HTERT RPE-1 (cell line): ENCODE data around the gene TRAPPC5.
"Not testable (repeated sequence)": the region's sequence is repeated elsewhere in the genome, so short reads cannot be mapped to it uniquely, and the experiment has no call there.

ENCODE experiments used
- in situ Hi-C: fragments of 300-500 bp; cut with MboI; formaldehyde crosslinking; loops from 4 replicates; pipeline ENCODE4 v1.14.3; 2020; ENCODE audit warnings: low sequenced_read_pairs

TRAPPC5 gene

GRCh38 chr19:7680606-7681339 lies at the start of gene TRAPPC5:
TRAPPC5 (plus strand) TSS chr19:7680833; CDS start chr19:7682254, 1,421 bp downstream.
- in situ Hi-C loops, result no loop called here

GRCh38 chr19:7631577-7631976 lies 49.1 kb upstream of the TRAPPC5 start:
- in situ Hi-C loops, result no loop called here

- in situ Hi-C loops, result no loop called here
Observed at GRCh38 chr19:7632340-7633203, 48.1 kb upstream of the TRAPPC5 start.

- in situ Hi-C loops, result no loop called here
Observed at GRCh38 chr19:7633698-7634097, 46.9 kb upstream of the TRAPPC5 start, which contains the start of gene PCP2. PCP2 (minus strand) TSS chr19:7633719; CDS start chr19:7633457, 262 bp downstream.

- in situ Hi-C loops, result no loop called here
Observed at GRCh38 chr19:7635670-7636069, 45.0 kb upstream of the TRAPPC5 start.

- in situ Hi-C loops, result no loop called here
Observed at GRCh38 chr19:7636317-7636690, 44.3 kb upstream of the TRAPPC5 start.

GRCh38 chr19:7636691-7637373 lies 43.8 kb upstream of the TRAPPC5 start, which contains the start of gene STXBP2:
STXBP2 (plus strand) TSS chr19:7637110; CDS start chr19:7637150, 40 bp downstream.
- in situ Hi-C loops, result no loop called here

- in situ Hi-C loops, result no loop called here
Observed at GRCh38 chr19:7637374-7638256, 43.0 kb upstream of the TRAPPC5 start.

- in situ Hi-C loops, result no loop called here
Observed at GRCh38 chr19:7638802-7639465, 41.7 kb upstream of the TRAPPC5 start.

- in situ Hi-C loops, result no loop called here
Observed at GRCh38 chr19:7639863-7640348, 40.7 kb upstream of the TRAPPC5 start.

- in situ Hi-C loops, result no loop called here
Observed at GRCh38 chr19:7640803-7641202, 39.8 kb upstream of the TRAPPC5 start.

- in situ Hi-C loops, result no loop called here
Observed at GRCh38 chr19:7641290-7642276, 39.0 kb upstream of the TRAPPC5 start.

GRCh38 chr19:7642295-7643030 lies 38.2 kb upstream of the TRAPPC5 start:
- in situ Hi-C loops, result no loop called here

- in situ Hi-C loops, result no loop called here
Observed at GRCh38 chr19:7643031-7643415, 37.6 kb upstream of the TRAPPC5 start.

GRCh38 chr19:7643629-7644549 lies 36.7 kb upstream of the TRAPPC5 start:
- in situ Hi-C loops, result not testable (repeated sequence)

GRCh38 chr19:7644550-7644877 lies 36.1 kb upstream of the TRAPPC5 start:
- in situ Hi-C loops, result no loop called here

GRCh38 chr19:7645163-7645562 lies 35.5 kb upstream of the TRAPPC5 start:
- in situ Hi-C loops, result no loop called here
